Upper lobe of left lung (tissue), 4 donors: ENCODE data around the gene STX4.

Experiments used
- POLR2A ChIP-seq, 4 donors: fragments of 450-650 bp; IDR thresholded peaks; one replicate each; pipeline ENCODE4 v1.5.1; 2016 to 2017; ENCODE audit warnings: antibody characterized with exemption in 4 of 4, mild to moderate bottlenecking in 2 of 4
- TF ChIP-seq, protein P1 (sequence below), 6 experiments: fragments of 450-650 bp in 4 of 6; fragments of 200-600 bp in 2 of 6; sonication (generic) in 2 of 6; IDR thresholded peaks; one replicate each; pipeline ENCODE4 v1.5.1; 2016 to 2019; ENCODE audit warnings: antibody characterized with exemption in 6 of 6

DNA sequence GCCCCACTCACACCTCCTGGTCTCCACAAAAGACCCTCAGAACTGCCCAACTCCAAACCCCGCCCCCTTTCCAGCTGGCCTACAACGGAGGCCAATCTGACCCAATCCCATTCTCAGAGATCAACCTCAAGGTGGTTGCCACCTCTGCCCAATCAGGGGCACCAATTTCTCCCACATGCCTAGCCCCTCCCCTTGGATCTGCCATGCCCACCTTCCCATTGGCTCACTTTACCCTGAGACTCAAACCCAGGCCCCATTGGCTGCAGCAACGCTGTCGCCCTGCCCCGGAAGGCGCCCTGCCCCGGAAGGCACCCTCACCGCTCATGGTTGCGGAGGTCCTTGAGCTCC, 30.1 kb downstream of the STX4 start:
- no peak for TF ChIP-seq POLR2A (IDR thresholded peaks at IDR 0.05)
- TF ChIP-seq, protein P1, sequence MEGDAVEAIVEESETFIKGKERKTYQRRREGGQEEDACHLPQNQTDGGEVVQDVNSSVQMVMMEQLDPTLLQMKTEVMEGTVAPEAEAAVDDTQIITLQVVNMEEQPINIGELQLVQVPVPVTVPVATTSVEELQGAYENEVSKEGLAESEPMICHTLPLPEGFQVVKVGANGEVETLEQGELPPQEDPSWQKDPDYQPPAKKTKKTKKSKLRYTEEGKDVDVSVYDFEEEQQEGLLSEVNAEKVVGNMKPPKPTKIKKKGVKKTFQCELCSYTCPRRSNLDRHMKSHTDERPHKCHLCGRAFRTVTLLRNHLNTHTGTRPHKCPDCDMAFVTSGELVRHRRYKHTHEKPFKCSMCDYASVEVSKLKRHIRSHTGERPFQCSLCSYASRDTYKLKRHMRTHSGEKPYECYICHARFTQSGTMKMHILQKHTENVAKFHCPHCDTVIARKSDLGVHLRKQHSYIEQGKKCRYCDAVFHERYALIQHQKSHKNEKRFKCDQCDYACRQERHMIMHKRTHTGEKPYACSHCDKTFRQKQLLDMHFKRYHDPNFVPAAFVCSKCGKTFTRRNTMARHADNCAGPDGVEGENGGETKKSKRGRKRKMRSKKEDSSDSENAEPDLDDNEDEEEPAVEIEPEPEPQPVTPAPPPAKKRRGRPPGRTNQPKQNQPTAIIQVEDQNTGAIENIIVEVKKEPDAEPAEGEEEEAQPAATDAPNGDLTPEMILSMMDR (IDR thresholded peaks at IDR 0.05) = no peak
